K562 (cell line): ENCODE data around the gene APOL3. TPM values are rescaled to one million over a fixed set of nuclear protein-coding genes. Genes with fewer than 3 reads are reported as not detected.
A peak's percentile ranks its signal among the peaks of the same experiment; 100 is the strongest.

Experiments
- ATAC-seq: fragments of 200-7000 bp; cut with Tn5 transposase; 3 replicates; pipeline ENCODE4 v1.9.1; 2020; ENCODE audit warnings: moderate library complexity
- BruUV-seq: library from RNA; stranded (reverse); fragments of 400-500 nt; replicated peaks from 2 replicates; lab custom pipeline; 2021; lab: Mats Ljungman, UMichigan
- CTCF ChIA-PET: fragments of 300-600 bp; formaldehyde crosslinking; extraction: SDS; loops from one replicate; lab custom pipeline; 2021; ENCODE audit warnings: low intra/inter-chr PET ratio; lab: Yijun Ruan, JAX
- POLR2A ChIA-PET: fragments of 300-600, 350-650 bp; sonication (Branson Sonifier 250); formaldehyde crosslinking; extraction: SDS; loops from one replicate; lab custom pipeline; 2021; ENCODE audit warnings: antibody characterized with exemption, inconsistent platforms; lab: Yijun Ruan, JAX
- DNase-seq, 4 experiments: peaks; one replicate each; pipeline versions ENCODE4 v3.0.0 to v3.0.0-alpha.2; 2011 to 2018; ENCODE audit warnings: low spot score in 3 of 4, mixed read lengths in 3 of 4; ENCODE audit errors: extremely low read depth in 1 of 4
- FAIRE-seq: peaks from 2 replicates; lab custom pipeline; 2011; peaks lifted over from hg19 to GRCh38; lab: Jason Lieb, UNC
- H2AFZ ChIP-seq: 2 replicates; pipeline ENCODE4 v1.6.0; 2011; ENCODE audit warnings: low read depth, low read length, control low read depth, inconsistent platforms
- H3K27ac ChIP-seq: fragments of 200-600 bp; 3 replicates; pipeline ENCODE4 v1.8.0; 2011; ENCODE audit warnings: low read depth, mild to moderate bottlenecking, control low read depth, inconsistent platforms, low read length, moderate library complexity, mixed read lengths; ENCODE audit errors: extremely low read depth
- H3K27me3 ChIP-seq, 2 experiments: fragments of 300-600 bp in 1 of 2; 2 replicates in 1 of 2; 3 replicates in 1 of 2; pipeline versions ENCODE4 v1.6.0 to v1.8.0; 2011; ENCODE audit warnings: inconsistent platforms in 2 of 2, low read length in 2 of 2, mild to moderate bottlenecking in 1 of 2, mixed read lengths in 1 of 2, moderate library complexity in 1 of 2; ENCODE audit not compliant: control insufficient read depth in 2 of 2, insufficient read depth in 2 of 2
- H3K36me3 ChIP-seq: fragments of 300-600 bp; 3 replicates; pipeline ENCODE4 v1.8.0; 2011; ENCODE audit warnings: mild to moderate bottlenecking, low read length, inconsistent platforms; ENCODE audit not compliant: control insufficient read depth, insufficient read depth
- H3K4me1 ChIP-seq, 2 experiments: fragments of 200-600 bp in 1 of 2; replicated peaks in 1 of 2; 2 replicates in 1 of 2; 3 replicates in 1 of 2; pipeline versions ENCODE4 v1.5.1 to v1.8.0; 2011; ENCODE audit warnings: inconsistent platforms in 2 of 2, low read length in 2 of 2, mild to moderate bottlenecking in 1 of 2, mixed read lengths in 1 of 2, moderate library complexity in 1 of 2; ENCODE audit not compliant: control insufficient read depth in 2 of 2, insufficient read depth in 2 of 2
- H3K4me2 ChIP-seq: 2 replicates; pipeline ENCODE4 v1.6.1; 2011; ENCODE audit warnings: low read length, control low read depth, inconsistent platforms, mixed read lengths; ENCODE audit not compliant: insufficient read depth
- H3K4me3 ChIP-seq: fragments of 200-600 bp; sonication (generic), shearing (Covaris generic); 2 replicates; pipeline ENCODE4 v1.5.1; 2016; ENCODE audit warnings: control low read depth, inconsistent platforms
- H3K79me2 ChIP-seq: fragments of 200-600 bp; 3 replicates; pipeline ENCODE4 v1.8.0; 2011; ENCODE audit warnings: low read length, inconsistent platforms; ENCODE audit not compliant: control insufficient read depth, insufficient read depth
- H3K9ac ChIP-seq, 2 experiments: 2 replicates each; pipeline versions ENCODE4 v1.6.0 to v1.6.1; 2011; ENCODE audit warnings: low read depth in 2 of 2, low read length in 2 of 2, control low read depth in 1 of 2, inconsistent platforms in 1 of 2, mild to moderate bottlenecking in 1 of 2, mixed read lengths in 1 of 2; ENCODE audit not compliant: insufficient read depth in 1 of 2
- H3K9me1 ChIP-seq: one replicate; pipeline ENCODE4 v1.6.0; 2011; ENCODE audit warnings: inconsistent platforms, mild to moderate bottlenecking, low read length, moderate library complexity; ENCODE audit not compliant: control insufficient read depth, insufficient read depth
- H3K9me3 ChIP-seq: replicated peaks from 2 replicates; pipeline ENCODE4 v1.5.1; 2011; ENCODE audit warnings: low read depth, low read length, inconsistent platforms; ENCODE audit not compliant: control insufficient read depth, insufficient read depth
- H4K20me1 ChIP-seq: replicated peaks from 2 replicates; pipeline ENCODE4 v1.6.1; 2011; ENCODE audit warnings: low read length, inconsistent platforms, mixed read lengths; ENCODE audit not compliant: control insufficient read depth, insufficient read depth
- BDP1 ChIP-seq: IDR thresholded peaks from 3 replicates; pipeline ENCODE4 v1.6.1; 2011; ENCODE audit not compliant: insufficient read length, insufficient read depth
- BMI1 ChIP-seq: fragments of 150-350 bp; IDR thresholded peaks from 2 replicates; pipeline ENCODE4 v1.6.1; 2014; ENCODE audit warnings: low read length
- BRD9 ChIP-seq: fragments of 450-650 bp; IDR thresholded peaks from 2 replicates; pipeline ENCODE4 v1.6.1; 2018; ENCODE audit warnings: low read depth; ENCODE audit not compliant: partially characterized antibody
- CREM ChIP-seq: IDR thresholded peaks from 2 replicates; pipeline ENCODE4 v1.6.1; 2014; ENCODE audit warnings: antibody characterized with exemption, low read depth
- DDX20 ChIP-seq: fragments of 450-650 bp; IDR thresholded peaks from 2 replicates; pipeline ENCODE4 v1.6.1; 2016; ENCODE audit warnings: missing genetic modification characterization, low read depth, mild to moderate bottlenecking, missing compliant biosample characterization, moderate library complexity
- DPF2 ChIP-seq: fragments of 450-650 bp; IDR thresholded peaks from 2 replicates; pipeline ENCODE4 v1.6.1; 2016
- ELF1 ChIP-seq: fragments of 200-800 bp; sonication (Bioruptor generic); IDR thresholded peaks from 2 replicates; pipeline ENCODE4 v1.6.1; 2016; ENCODE audit warnings: missing genetic modification characterization, missing compliant biosample characterization
- HNRNPH1 ChIP-seq: fragments of 200-400 bp; formaldehyde crosslinking; optimal IDR thresholded peaks from 2 replicates; pipeline ENCODE3; 2017; ENCODE audit warnings: low read depth, mild to moderate bottlenecking, low read length, moderate library complexity
- HNRNPUL1 ChIP-seq: fragments of 200-400 bp; formaldehyde crosslinking; IDR thresholded peaks from 2 replicates; pipeline ENCODE4 v1.6.1; 2017; ENCODE audit warnings: low read length
- MTA3 ChIP-seq: fragments of 450-650 bp; formaldehyde crosslinking; IDR thresholded peaks from 2 replicates; pipeline ENCODE4 v1.6.1; 2017; ENCODE audit warnings: mild to moderate bottlenecking, borderline replicate concordance
- SMAD4 ChIP-seq: fragments of 250-450 bp; sonication (Bioruptor Pico); conservative IDR thresholded peaks from 2 replicates; pipeline ENCODE4 v1.8.0; 2021; ENCODE audit warnings: inconsistent platforms, mild to moderate bottlenecking, moderate library complexity
- ZFP30 ChIP-seq: fragments of 250-450 bp; sonication (Bioruptor Pico); IDR thresholded peaks from 2 replicates; pipeline ENCODE4 v1.8.0; 2022; ENCODE audit warnings: moderate library complexity, mild to moderate bottlenecking, inconsistent platforms, borderline replicate concordance
- ZNF253 ChIP-seq: fragments of 250-450 bp; sonication (Bioruptor Pico); conservative IDR thresholded peaks from 2 replicates; pipeline ENCODE4 v1.6.1; 2021; ENCODE audit warnings: mild to moderate bottlenecking
- ZNF431 ChIP-seq: sonication (generic); formaldehyde crosslinking; IDR thresholded peaks from 2 replicates; pipeline ENCODE4 v1.8.0; 2022; ENCODE audit warnings: mild to moderate bottlenecking, missing genetic modification reagents
- WGBS: fragments of 100-300 bp; shearing (Covaris generic); methylation state at CpG from one replicate; pipeline ENCODE4 v1.1.6; 2016; ENCODE audit warnings: low coverage, mixed read lengths; ENCODE audit not compliant: insufficient coverage; ENCODE audit errors: missing lambda C conversion rate; 5-methylcytosine and 5-hydroxymethylcytosine counted together
- in situ Hi-C: fragments of 300-500 bp; cut with MboI; formaldehyde crosslinking; loops from 4 replicates; pipeline ENCODE4 v1.15.0; 2018; ENCODE audit warnings: inconsistent platforms, mixed read lengths
- intact Hi-C: fragments of 100-400 bp; cut with micrococcal nuclease; formaldehyde crosslinking; loops from 2 replicates; pipeline ENCODE4 v1.14.2; 2022
- polyA plus RNA-seq, 8 experiments: library from polyadenylated mRNA; depleted of rRNA in 4 of 8; stranded (reverse) in 5 of 8; unstranded in 3 of 8; fragments of >200 nt; fragmentation: Nextera tagmentation in 2 of 8; fragmentation: Illumina TruSeq in 1 of 8; extraction: Ambion mirVana in 2 of 8; extraction: Trizol in 1 of 8; gene quantifications; 2 replicates each; pipeline versions ENCODE4 v1.2.1 to v1.2.3, GENCODE V29; 2011 to 2014; ENCODE audit warnings: inconsistent platforms in 1 of 8, missing spikeins in 1 of 8
- total RNA-seq, 7 experiments: library from RNA; depleted of rRNA in 6 of 7; stranded (reverse); fragments of >200 nt in 6 of 7; fragmentation: Illumina TruSeq in 2 of 7; extraction: Trizol in 2 of 7; gene quantifications; 2 replicates each; pipeline versions ENCODE4 v1.2.1 to v1.2.3, GENCODE V29; 2011 to 2021; ENCODE audit warnings: low replicate concordance in 1 of 7
- TF ChIP-seq, protein P1 (sequence below): fragments of 450-650 bp; formaldehyde crosslinking; IDR thresholded peaks from 2 replicates; pipeline ENCODE4 v1.4.0; 2020; ENCODE audit warnings: mild to moderate bottlenecking, moderate library complexity
- TF ChIP-seq, protein P2 (sequence below): fragments of 250-450 bp; sonication (Bioruptor Pico); IDR thresholded peaks from 2 replicates; pipeline ENCODE4 v1.4.0; 2020; ENCODE audit warnings: mild to moderate bottlenecking, moderate library complexity

APOL3 gene
- total and polyA plus RNA-seq, 9 of the 15 experiments (the other 6 are each of a cell fraction or from before 2014, with no cell fraction given), result 0.25 to 1.1 (median 0.56) TPM; not detected in 1

DNA sequence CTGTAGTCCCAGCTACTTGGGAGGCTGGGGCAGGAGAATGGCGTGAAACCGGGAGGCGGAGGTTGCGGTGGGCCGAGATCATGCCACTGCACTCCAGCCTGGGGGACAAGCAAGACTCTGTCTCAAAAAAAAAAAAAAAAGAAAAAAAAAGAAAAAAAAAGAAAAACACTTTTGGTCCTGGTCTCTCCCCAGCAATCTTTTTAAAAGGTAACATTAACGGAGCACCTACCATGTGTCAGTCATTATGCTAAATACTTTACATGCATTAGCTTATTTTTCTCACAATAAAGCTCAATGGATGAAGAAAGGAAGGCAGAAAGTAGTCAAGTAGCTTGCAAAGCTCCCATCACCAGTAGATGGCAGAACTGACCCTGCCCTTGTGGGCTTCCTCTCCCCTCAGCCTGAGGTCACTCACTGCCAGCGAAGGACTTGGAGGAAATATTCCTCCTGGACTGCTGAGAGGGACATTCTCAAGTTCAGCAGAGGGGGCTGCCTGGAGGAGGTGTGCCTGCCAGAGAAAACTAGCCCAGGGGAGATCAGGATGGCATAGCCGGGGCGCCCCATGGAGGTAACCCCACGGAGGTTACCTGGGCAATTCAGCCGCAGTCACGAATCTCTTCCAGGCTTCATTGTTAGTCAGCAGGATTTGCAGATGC, 15.5 kb downstream of the APOL3 start (continued):
- TF ChIP-seq, protein P1, sequence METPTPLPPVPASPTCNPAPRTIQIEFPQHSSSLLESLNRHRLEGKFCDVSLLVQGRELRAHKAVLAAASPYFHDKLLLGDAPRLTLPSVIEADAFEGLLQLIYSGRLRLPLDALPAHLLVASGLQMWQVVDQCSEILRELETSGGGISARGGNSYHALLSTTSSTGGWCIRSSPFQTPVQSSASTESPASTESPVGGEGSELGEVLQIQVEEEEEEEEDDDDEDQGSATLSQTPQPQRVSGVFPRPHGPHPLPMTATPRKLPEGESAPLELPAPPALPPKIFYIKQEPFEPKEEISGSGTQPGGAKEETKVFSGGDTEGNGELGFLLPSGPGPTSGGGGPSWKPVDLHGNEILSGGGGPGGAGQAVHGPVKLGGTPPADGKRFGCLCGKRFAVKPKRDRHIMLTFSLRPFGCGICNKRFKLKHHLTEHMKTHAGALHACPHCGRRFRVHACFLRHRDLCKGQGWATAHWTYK (CRISPR knock-in tag), result no peak
- TF ChIP-seq HNRNPUL1 (no peak), ELF1 (tag) (0 out of 2 replicates have a peak, but pooled peaks have one; percentile 17)
- TF ChIP-seq, all 486 proteins: peak for 15

DNA sequence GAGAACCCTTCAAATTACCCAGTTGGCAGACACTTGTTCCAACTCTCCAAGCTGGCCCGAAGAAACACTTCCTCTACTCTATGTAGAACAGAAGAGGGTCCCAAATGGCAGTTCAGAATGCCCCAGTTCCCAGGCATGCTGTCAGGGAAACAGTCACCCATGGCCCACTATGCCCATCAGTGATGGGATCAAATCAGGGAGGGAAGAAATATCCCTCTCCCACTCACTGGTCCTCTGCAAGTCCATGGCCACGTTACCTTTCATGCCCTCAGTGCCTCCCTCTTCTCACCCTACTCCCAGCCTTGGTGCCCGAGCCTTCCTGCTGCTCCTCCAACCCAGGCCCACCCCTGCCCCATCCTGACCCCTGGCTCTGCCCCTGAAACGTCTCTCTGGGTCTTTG, 16.6 kb downstream of the APOL3 start:
- H3K9ac ChIP-seq, result no peak overlapping the region
- no peaks in the 10 kb centered on the region for H4K20me1 ChIP-seq
- in situ Hi-C loops, result loop anchor here (5.0 kb wide), 1 partner anchor 38 kb away; no protein-coding TSS in a partner anchor
- H3K79me2 ChIP-seq, result no peaks in the 10 kb centered on the region
- no TSS peak for BruUV-seq
- FAIRE-seq (no peak), ATAC-seq (no peak), DNase-seq (no peak)
- ChIA-PET POLR2A (no interaction called here), CTCF (no interaction called here)
- no peak overlapping the region for H2AFZ ChIP-seq
- H3K4me1 ChIP-seq, result peaks cover 0 to 3% of the 10 kb centered on the region in 2 experiments; a peak in 1 of 5 replicates
- H3K27ac ChIP-seq, result no peak overlapping the region
- intact Hi-C loops, result loop anchor here (5.0 kb wide), 1 partner anchor 143 kb away; no protein-coding TSS in a partner anchor
- H3K36me3 ChIP-seq, result no peaks in the 10 kb centered on the region
- H3K4me2 ChIP-seq, result no peak overlapping the region
- H3K27me3 ChIP-seq, result peaks cover 5 to 16% of the 10 kb centered on the region in 2 experiments; a peak in 3 of 5 replicates
- H3K9me1 ChIP-seq, result no peaks in the 10 kb centered on the region
- no peaks in the 10 kb centered on the region for H3K9me3 ChIP-seq
- H3K4me3 ChIP-seq, result no peak overlapping the region
- WGBS, result 7% methylated on average over 4 of the region's 4 CpGs
- TF ChIP-seq BDP1 (no peak), BRD9 (no peak), ZNF431 (CRISPR knock-in tag) (no peak), DDX20 (no peak), ZNF253 (no peak), HNRNPH1 (no peak), CREM (no peak), DPF2 (no peak), SMAD4 (CRISPR knock-in tag) (no peak), ZFP30 (CRISPR knock-in tag) (no peak), BMI1 (no peak), MTA3 (no peak)
- TF ChIP-seq, protein P2, sequence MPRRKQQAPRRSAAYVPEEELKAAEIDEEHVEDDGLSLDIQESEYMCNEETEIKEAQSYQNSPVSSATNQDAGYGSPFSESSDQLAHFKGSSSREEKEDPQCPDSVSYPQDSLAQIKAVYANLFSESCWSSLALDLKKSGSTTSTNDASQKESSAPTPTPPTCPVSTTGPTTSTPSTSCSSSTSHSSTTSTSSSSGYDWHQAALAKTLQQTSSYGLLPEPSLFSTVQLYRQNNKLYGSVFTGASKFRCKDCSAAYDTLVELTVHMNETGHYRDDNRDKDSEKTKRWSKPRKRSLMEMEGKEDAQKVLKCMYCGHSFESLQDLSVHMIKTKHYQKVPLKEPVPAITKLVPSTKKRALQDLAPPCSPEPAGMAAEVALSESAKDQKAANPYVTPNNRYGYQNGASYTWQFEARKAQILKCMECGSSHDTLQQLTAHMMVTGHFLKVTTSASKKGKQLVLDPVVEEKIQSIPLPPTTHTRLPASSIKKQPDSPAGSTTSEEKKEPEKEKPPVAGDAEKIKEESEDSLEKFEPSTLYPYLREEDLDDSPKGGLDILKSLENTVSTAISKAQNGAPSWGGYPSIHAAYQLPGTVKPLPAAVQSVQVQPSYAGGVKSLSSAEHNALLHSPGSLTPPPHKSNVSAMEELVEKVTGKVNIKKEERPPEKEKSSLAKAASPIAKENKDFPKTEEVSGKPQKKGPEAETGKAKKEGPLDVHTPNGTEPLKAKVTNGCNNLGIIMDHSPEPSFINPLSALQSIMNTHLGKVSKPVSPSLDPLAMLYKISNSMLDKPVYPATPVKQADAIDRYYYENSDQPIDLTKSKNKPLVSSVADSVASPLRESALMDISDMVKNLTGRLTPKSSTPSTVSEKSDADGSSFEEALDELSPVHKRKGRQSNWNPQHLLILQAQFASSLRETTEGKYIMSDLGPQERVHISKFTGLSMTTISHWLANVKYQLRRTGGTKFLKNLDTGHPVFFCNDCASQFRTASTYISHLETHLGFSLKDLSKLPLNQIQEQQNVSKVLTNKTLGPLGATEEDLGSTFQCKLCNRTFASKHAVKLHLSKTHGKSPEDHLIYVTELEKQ (CRISPR knock-in tag), result no peak
